NCI-H524 treated with DMSO at 0.1 percent for 48 hours (cell line): ENCODE data around the gene DIRAS3.
"Not testable (repeated sequence)": the region's sequence is repeated elsewhere in the genome, so short reads cannot be mapped to it uniquely, and the experiment has no call there.

Experiments used
- DNase-seq: peaks from one replicate; lab custom pipeline; 2025; lab: John Stamatoyannopoulos, UW

The DIRAS3 gene

GRCh38 chr1:68024635-68025338 lies 25.6 kb downstream of the DIRAS3 start:
- DNase-seq: no peak

GRCh38 chr1:68016381-68016780 lies 34.0 kb downstream of the DIRAS3 start:
- no peak for DNase-seq

GRCh38 chr1:68015971-68016370 lies 34.5 kb downstream of the DIRAS3 start:
- DNase-seq: no peak

GRCh38 chr1:68015369-68015768 lies 35.1 kb downstream of the DIRAS3 start:
- DNase-seq: no peak

- DNase-seq: no peak
Observed at GRCh38 chr1:68013351-68013750, 37.1 kb downstream of the DIRAS3 start.

- no peak for DNase-seq
Observed at GRCh38 chr1:68011657-68012375, 38.6 kb downstream of the DIRAS3 start.

- no peak for DNase-seq
Observed at GRCh38 chr1:68010543-68010942, 39.9 kb downstream of the DIRAS3 start.

GRCh38 chr1:68010090-68010489 lies 40.3 kb downstream of the DIRAS3 start:
- DNase-seq: no peak

- not testable (repeated sequence) for DNase-seq
Observed at GRCh38 chr1:68003626-68004025, 46.8 kb downstream of the DIRAS3 start.

- no peak for DNase-seq
Observed at GRCh38 chr1:68000191-68000590, 50.2 kb downstream of the DIRAS3 start.

- no peak for DNase-seq
Observed at GRCh38 chr1:67997746-67998145, 52.7 kb downstream of the DIRAS3 start.
